K562 (cell line): Measurements from ENCODE around the gene KNSTRN. TPM values are rescaled to one million over a fixed set of nuclear protein-coding genes. Genes with fewer than 3 reads are reported as not detected.
A peak's percentile ranks its signal among the peaks of the same experiment; 100 is the strongest.

Source experiments
- ARHGAP35 ChIP-seq: fragments of 450-650 bp; IDR thresholded peaks from 2 replicates; pipeline ENCODE4 v1.6.1; 2018; ENCODE audit not compliant: partially characterized antibody
- ATF1 ChIP-seq, 2 experiments: fragments of 450-650 bp in 1 of 2; IDR thresholded peaks; 2 replicates each; pipeline ENCODE4 v1.6.1; 2016; ENCODE audit warnings: missing compliant biosample characterization in 1 of 2, missing genetic modification characterization in 1 of 2
- CAMTA2 ChIP-seq: fragments of 250-450 bp; sonication (Bioruptor Pico); conservative IDR thresholded peaks from 2 replicates; pipeline ENCODE4 v1.5.1; 2022
- EP300 ChIP-seq: IDR thresholded peaks from 2 replicates; pipeline ENCODE4 v1.6.1; 2012; ENCODE audit warnings: low read length, improper control_type of control experiment
- GATA2 ChIP-seq: sonication (generic); formaldehyde crosslinking; IDR thresholded peaks from 2 replicates; pipeline ENCODE4 v1.4.0; 2020; ENCODE audit warnings: mild to moderate bottlenecking, missing genetic modification reagents
- HDAC6 ChIP-seq: IDR thresholded peaks from 2 replicates; pipeline ENCODE4 v1.6.1; 2012; ENCODE audit warnings: low read depth, mild to moderate bottlenecking, control low read depth, inconsistent platforms, low read length, moderate library complexity
- ID3 ChIP-seq, 2 experiments: fragments of 250-450 bp in 1 of 2; fragments of 450-650 bp in 1 of 2; sonication (Bioruptor Pico) in 1 of 2; IDR thresholded peaks; 2 replicates each; pipeline versions ENCODE4 v1.6.1 to v1.8.0; 2016 to 2021; ENCODE audit warnings: mild to moderate bottlenecking in 2 of 2, moderate library complexity in 2 of 2, missing compliant biosample characterization in 1 of 2, missing genetic modification characterization in 1 of 2
- KLF13 ChIP-seq: fragments of 450-650 bp; IDR thresholded peaks from 2 replicates; pipeline ENCODE4 v1.6.1; 2016; ENCODE audit warnings: missing genetic modification characterization, low read depth, mild to moderate bottlenecking, missing compliant biosample characterization, moderate library complexity, borderline replicate concordance
- MTA2 ChIP-seq: fragments of 450-650 bp; IDR thresholded peaks from 2 replicates; pipeline ENCODE4 v1.6.1; 2016; ENCODE audit warnings: low read depth
- NR3C1 ChIP-seq: sonication (generic); formaldehyde crosslinking; IDR thresholded peaks from 2 replicates; pipeline ENCODE4 v1.8.1; 2022; ENCODE audit warnings: missing genetic modification reagents
- NRF1 ChIP-seq, 2 experiments: fragments of 450-650 bp; IDR thresholded peaks in 1 of 2; conservative IDR thresholded peaks in 1 of 2; 2 replicates each; pipeline ENCODE4 v1.6.1; 2014; ENCODE audit warnings: mild to moderate bottlenecking in 2 of 2
- PTTG1 ChIP-seq: fragments of 450-650 bp; IDR thresholded peaks from 2 replicates; pipeline ENCODE4 v1.6.1; 2016; ENCODE audit warnings: low read depth, mild to moderate bottlenecking, missing genetic modification characterization, missing compliant biosample characterization
- RBM22 ChIP-seq: fragments of 200-400 bp; formaldehyde crosslinking; IDR thresholded peaks from 2 replicates; pipeline ENCODE4 v1.6.1; 2018; ENCODE audit warnings: low read length, low read depth; ENCODE audit not compliant: poor library complexity, severe bottlenecking
- RNF2 ChIP-seq: sonication (generic); IDR thresholded peaks from 2 replicates; pipeline ENCODE4 v1.6.1; 2016
- SMARCA5 ChIP-seq: fragments of 450-650 bp; IDR thresholded peaks from 2 replicates; pipeline ENCODE4 v1.6.1; 2016
- SRSF7 ChIP-seq: fragments of 200-400 bp; formaldehyde crosslinking; optimal IDR thresholded peaks from 2 replicates; pipeline ENCODE3; 2017; ENCODE audit warnings: mild to moderate bottlenecking, low read depth, low read length
- TBL1XR1 ChIP-seq, 2 experiments: IDR thresholded peaks; 2 replicates each; pipeline ENCODE4 v1.6.1; 2012; ENCODE audit warnings: improper control_type of control experiment in 2 of 2, low read length in 2 of 2, mild to moderate bottlenecking in 1 of 2
- XRCC3 ChIP-seq: fragments of 450-650 bp; IDR thresholded peaks from 2 replicates; pipeline ENCODE4 v1.6.1; 2017; ENCODE audit warnings: mild to moderate bottlenecking, moderate library complexity
- YY1 ChIP-seq, 3 experiments: IDR thresholded peaks; 2 replicates each; pipeline ENCODE4 v1.6.1; 2011; ENCODE audit warnings: low read length in 2 of 3, mild to moderate bottlenecking in 2 of 3, moderate library complexity in 2 of 3, borderline replicate concordance in 1 of 3, control low read depth in 1 of 3, low read depth in 1 of 3; ENCODE audit not compliant: insufficient read depth in 3 of 3, insufficient replicate concordance in 2 of 3, control insufficient read depth in 1 of 3, insufficient read length in 1 of 3; ENCODE audit errors: extremely low read depth in 1 of 3
- ZBTB33 ChIP-seq: sonication (generic); formaldehyde crosslinking; IDR thresholded peaks from 2 replicates; pipeline ENCODE4 v1.8.1; 2023; ENCODE audit warnings: mild to moderate bottlenecking, missing genetic modification reagents
- ZC3H11A ChIP-seq: IDR thresholded peaks from 2 replicates; pipeline ENCODE4 v1.6.1; 2012; ENCODE audit warnings: low read depth, low read length, improper control_type of control experiment
- ZNF551 ChIP-seq: fragments of 250-450 bp; sonication (Bioruptor Pico); IDR thresholded peaks from 2 replicates; pipeline ENCODE4 v1.5.0; 2021; ENCODE audit warnings: mild to moderate bottlenecking, moderate library complexity
- ZNF740 ChIP-seq, 3 experiments: fragments of 200-800 bp in 1 of 3; sonication (Bioruptor generic) in 1 of 3; sonication (generic) in 1 of 3; formaldehyde crosslinking in 1 of 3; IDR thresholded peaks; 2 replicates each; pipeline versions ENCODE4 v1.6.1 to v1.8.0; 2016 to 2022; ENCODE audit warnings: mild to moderate bottlenecking in 2 of 3, missing compliant biosample characterization in 2 of 3, missing genetic modification characterization in 2 of 3, missing genetic modification reagents in 1 of 3
- polyA plus RNA-seq, 8 experiments: library from polyadenylated mRNA; depleted of rRNA in 4 of 8; stranded (reverse) in 5 of 8; unstranded in 3 of 8; fragments of >200 nt; fragmentation: Nextera tagmentation in 2 of 8; fragmentation: Illumina TruSeq in 1 of 8; extraction: Ambion mirVana in 2 of 8; extraction: Trizol in 1 of 8; gene quantifications; 2 replicates each; pipeline versions ENCODE4 v1.2.1 to v1.2.3, GENCODE V29; 2011 to 2014; ENCODE audit warnings: inconsistent platforms in 1 of 8, missing spikeins in 1 of 8
- total RNA-seq, 7 experiments: library from RNA; depleted of rRNA in 6 of 7; stranded (reverse); fragments of >200 nt in 6 of 7; fragmentation: Illumina TruSeq in 2 of 7; extraction: Trizol in 2 of 7; gene quantifications; 2 replicates each; pipeline versions ENCODE4 v1.2.1 to v1.2.3, GENCODE V29; 2011 to 2021; ENCODE audit warnings: low replicate concordance in 1 of 7

Gene KNSTRN
- total and polyA plus RNA-seq, 9 of the 15 experiments (the other 6 are each of a cell fraction or from before 2014, with no cell fraction given), result 48.7 to 88.2 (median 66.3) TPM

GRCh38 chr15:40367686-40368611 lies 14.6 kb upstream of the KNSTRN start (continued):
- TF ChIP-seq ZC3H11A, result 0 out of 2 replicates have a peak, but pooled peaks have one; percentile 68
- TF ChIP-seq ID3 (CRISPR knock-in tag; IDR thresholded peaks at IDR 0.05), result no peak
- 0 out of 2 replicates have a peak, but pooled peaks have one; percentile 70 for TF ChIP-seq ID3 (tag; IDR thresholded peaks at IDR 0.05)
- TF ChIP-seq EP300, result peak; percentile 19; the same call in 1 of the 2 replicates
- no peak for TF ChIP-seq CAMTA2 (CRISPR knock-in tag)
- no peak for TF ChIP-seq PTTG1 (tag)
- TF ChIP-seq MTA2, result no peak
- TF ChIP-seq ZBTB33, result peak; percentile 83
- TF ChIP-seq NRF1 (conservative IDR thresholded peaks at IDR 0.05 in 1 of 2, IDR thresholded peaks at IDR 0.05 in 1 of 2), result peak; percentile 77 to 80
- 0 out of 2 replicates have a peak, but pooled peaks have one; percentile 3 for TF ChIP-seq GATA2 (CRISPR knock-in tag)
- TF ChIP-seq ATF1 (CRISPR knock-in tag; IDR thresholded peaks at IDR 0.05), result no peak
- peak; percentile 64; the same call in 1 of the 2 replicates for TF ChIP-seq ATF1 (tag; IDR thresholded peaks at IDR 0.05)
- 0 out of 4 replicates have a peak, but pooled peaks of 1 of the 2 experiments have one; percentile 26 for TF ChIP-seq TBL1XR1 (IDR thresholded peaks at IDR 0.05; ENCODE audit: low read length in 2 of 2)
- TF ChIP-seq SMARCA5, result no peak
- TF ChIP-seq RBM22, result no peak
- peak in 2 of 3 experiments; percentile 53 to 74 for TF ChIP-seq YY1 (IDR thresholded peaks at IDR 0.05; ENCODE audit: borderline replicate concordance in 1 of 3, control insufficient read depth in 1 of 3, extremely low read depth in 1 of 3, insufficient read depth in 3 of 3, insufficient read length in 1 of 3, insufficient replicate concordance in 2 of 3, low read depth in 1 of 3, low read length in 2 of 3)
- peak; percentile 50; the same call in 1 of the 2 replicates for TF ChIP-seq KLF13 (tag)
- TF ChIP-seq XRCC3, result no peak
- TF ChIP-seq SRSF7, result no peak
- peak; percentile 80; the same call in 1 of the 2 replicates for TF ChIP-seq NR3C1 (CRISPR knock-in tag)
- TF ChIP-seq RNF2, result peak; percentile 91
- no peak for TF ChIP-seq HDAC6
- TF ChIP-seq ZNF740 (CRISPR knock-in tag; IDR thresholded peaks at IDR 0.05), result peak; percentile 88
- TF ChIP-seq ZNF740 (tag; IDR thresholded peaks at IDR 0.05), result 0 out of 4 replicates have a peak, but pooled peaks of 1 of the 2 experiments have one; percentile 35
- TF ChIP-seq ARHGAP35, result no peak
- TF ChIP-seq ZNF551 (CRISPR knock-in tag), result no peak
